Renal cortical epithelial cell (primary cell): ENCODE measurements around the gene MARF1. TPM values are rescaled to one million over a fixed set of nuclear protein-coding genes. Genes with fewer than 3 reads are reported as not detected.
"Not testable (repeated sequence)": the region's sequence is repeated elsewhere in the genome, so short reads cannot be mapped to it uniquely, and the experiment has no call there.

ENCODE experiments used
- DNase-seq: peaks from one replicate; pipeline ENCODE4 v3.0.0-alpha.2; 2011; ENCODE audit warnings: low read depth
- total RNA-seq: library from RNA; depleted of rRNA; stranded (reverse); fragments of >200 nt; gene quantifications from 2 replicates; pipeline ENCODE4 v1.2.3, GENCODE V29; 2014

The MARF1 gene
- total RNA-seq, 1 donor from 2014 or later = 32.3 TPM

GRCh38 chr16:15621456-15621855, 21.5 kb downstream of the MARF1 start:
- no peak for DNase-seq

GRCh38 chr16:15620611-15621195, 22.3 kb downstream of the MARF1 start:
- peak; percentile 23 for DNase-seq

- peak; percentile 78 for DNase-seq
Measured at GRCh38 chr16:15618392-15618791, 24.6 kb downstream of the MARF1 start.

- no peak for DNase-seq
Measured at GRCh38 chr16:15617901-15618300, 25.1 kb downstream of the MARF1 start.

- DNase-seq = no peak
Measured at GRCh38 chr16:15616475-15617165, 26.3 kb downstream of the MARF1 start.

GRCh38 chr16:15616012-15616411, 26.9 kb downstream of the MARF1 start:
- DNase-seq = no peak

GRCh38 chr16:15613676-15614075, 29.3 kb downstream of the MARF1 start:
- peak; percentile 33 for DNase-seq

- DNase-seq = no peak
Measured at GRCh38 chr16:15611610-15612009, 31.3 kb downstream of the MARF1 start.

GRCh38 chr16:15610369-15610871, 32.5 kb downstream of the MARF1 start:
- no peak for DNase-seq

GRCh38 chr16:15609286-15609649, 33.7 kb downstream of the MARF1 start:
- no peak for DNase-seq

- peak; percentile 22 for DNase-seq
Measured at GRCh38 chr16:15608398-15609285, 34.3 kb downstream of the MARF1 start.

GRCh38 chr16:15607700-15608396, 35.1 kb downstream of the MARF1 start:
- peak; percentile 58 for DNase-seq

- DNase-seq = not testable (repeated sequence)
Measured at GRCh38 chr16:15607221-15607699, 35.7 kb downstream of the MARF1 start.

GRCh38 chr16:15606518-15607220, 36.3 kb downstream of the MARF1 start:
- DNase-seq = no peak

- no peak for DNase-seq
Measured at GRCh38 chr16:15605839-15606517, 37.0 kb downstream of the MARF1 start.

GRCh38 chr16:15604460-15605440, 38.2 kb downstream of the MARF1 start:
- DNase-seq = no peak

- DNase-seq = no peak
Measured at GRCh38 chr16:15602285-15603044, 40.5 kb downstream of the MARF1 start.

GRCh38 chr16:15601212-15601879, 41.6 kb downstream of the MARF1 start:
- DNase-seq = no peak
